HG02938 (cell line): ENCODE data around the gene CCL13.

Source experiments
- ATAC-seq: cut with Tn5 transposase; IDR thresholded peaks from one replicate; pipeline ENCODE4 v1.9.1; 2021; ENCODE audit warnings: mild to moderate bottlenecking, moderate library complexity; ENCODE audit not compliant: unreplicated experiment

CCL13 gene

DNA sequence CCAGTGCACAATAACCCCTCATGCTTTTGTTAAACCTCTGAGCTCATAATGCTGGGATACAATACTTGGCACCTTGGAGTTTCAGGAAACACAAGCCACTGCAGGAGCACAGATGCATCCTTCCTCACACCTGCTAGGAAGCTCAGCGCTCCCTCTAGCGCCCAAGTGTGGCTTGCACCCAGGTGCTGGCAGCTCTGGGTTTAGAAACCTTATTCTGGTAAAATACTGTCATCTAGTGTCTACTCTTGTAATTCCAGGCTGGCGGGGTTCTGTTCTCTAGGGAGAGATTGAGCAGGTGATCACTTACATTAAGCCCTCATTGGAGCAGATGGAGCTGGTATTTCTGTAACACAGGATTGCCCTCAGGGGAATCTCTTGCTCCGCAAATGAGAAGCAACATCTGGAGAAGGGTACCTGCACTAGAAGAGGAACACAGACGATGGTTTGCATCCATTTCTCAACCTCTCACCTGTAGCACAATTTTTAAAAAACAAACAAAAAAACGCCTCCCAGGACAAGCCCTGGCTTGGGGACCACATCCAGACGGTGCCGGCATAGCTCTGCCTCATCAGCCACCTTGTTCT lies 5.3 kb downstream of the CCL13 start:
- ATAC-seq, result peak; percentile 79

DNA sequence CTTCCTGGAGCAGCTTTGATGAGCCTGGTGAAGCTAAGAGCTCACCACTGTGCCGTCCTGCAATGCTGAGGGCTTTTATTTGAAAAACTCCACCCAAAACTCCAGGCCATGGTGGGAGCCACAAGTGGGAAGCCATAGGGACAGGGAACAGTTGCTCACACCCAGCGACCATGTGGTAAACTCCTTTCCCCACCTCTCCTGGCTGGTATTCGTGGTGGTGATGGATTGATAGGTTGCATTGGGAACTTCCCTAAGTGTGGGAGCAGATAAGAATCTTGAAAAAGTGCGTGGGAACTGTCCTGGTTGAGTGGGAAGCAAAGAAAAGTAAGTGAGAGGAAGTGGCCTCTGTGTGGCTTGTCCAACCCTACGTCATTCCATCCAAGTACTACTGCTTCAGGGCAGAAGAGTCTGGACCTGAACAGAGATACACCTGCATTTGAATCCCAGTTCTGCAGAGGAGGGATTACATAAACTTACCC lies 6.9 kb downstream of the CCL13 start, which contains the start of gene CCL1:
Gene CCL1 (minus strand): TSS at position 51 of the 479 bp plus-strand sequence. CDS start 72 bp downstream, outside the sequence.
- ATAC-seq, result no peak

DNA sequence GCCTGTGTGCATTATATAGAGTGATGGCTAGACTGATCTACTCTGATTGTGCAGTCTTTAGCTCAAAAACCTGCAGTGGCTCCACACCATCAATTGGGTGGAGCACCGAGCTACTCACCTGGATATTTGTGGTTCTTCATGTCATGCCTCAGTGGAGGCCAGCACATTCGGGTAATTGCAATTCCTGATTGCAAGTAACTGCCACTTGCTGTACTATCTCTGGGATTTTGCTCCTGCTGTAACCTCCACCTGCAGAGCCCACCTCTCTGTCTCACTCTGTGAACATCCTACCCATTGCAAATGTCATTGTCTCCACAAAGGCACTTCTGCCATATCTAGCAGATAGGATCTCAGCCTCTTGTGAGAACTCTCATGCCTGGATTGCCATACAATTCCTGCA lies 8.5 kb downstream of the CCL13 start:
- no peak for ATAC-seq

DNA sequence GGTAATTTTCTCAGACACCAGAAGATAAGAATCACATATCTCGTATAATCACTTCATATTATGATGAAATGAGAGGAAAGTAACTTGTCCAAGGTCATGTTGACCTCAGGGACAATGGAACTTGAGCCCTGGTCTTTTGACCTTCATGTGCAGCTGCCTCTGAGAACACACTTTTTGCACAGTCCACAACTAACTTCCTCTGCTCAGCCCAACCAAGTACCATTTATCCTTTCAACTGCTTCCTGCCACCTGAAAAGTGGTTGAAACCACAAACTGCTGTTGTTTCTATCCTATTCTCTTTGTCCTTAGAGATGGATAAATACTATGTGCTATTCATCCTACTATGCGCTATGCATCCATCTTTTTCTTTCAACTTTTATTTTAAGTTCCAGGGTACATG lies 9.1 kb downstream of the CCL13 start:
- ATAC-seq, result no peak

- no peak for ATAC-seq
Observed at GRCh38 chr17:34366010-34366409, 9.7 kb downstream of the CCL13 start.

- ATAC-seq, result no peak
Observed at GRCh38 chr17:34366529-34367107, 10.3 kb downstream of the CCL13 start.

GRCh38 chr17:34367486-34368195 lies 11.4 kb downstream of the CCL13 start:
- ATAC-seq, result no peak

DNA sequence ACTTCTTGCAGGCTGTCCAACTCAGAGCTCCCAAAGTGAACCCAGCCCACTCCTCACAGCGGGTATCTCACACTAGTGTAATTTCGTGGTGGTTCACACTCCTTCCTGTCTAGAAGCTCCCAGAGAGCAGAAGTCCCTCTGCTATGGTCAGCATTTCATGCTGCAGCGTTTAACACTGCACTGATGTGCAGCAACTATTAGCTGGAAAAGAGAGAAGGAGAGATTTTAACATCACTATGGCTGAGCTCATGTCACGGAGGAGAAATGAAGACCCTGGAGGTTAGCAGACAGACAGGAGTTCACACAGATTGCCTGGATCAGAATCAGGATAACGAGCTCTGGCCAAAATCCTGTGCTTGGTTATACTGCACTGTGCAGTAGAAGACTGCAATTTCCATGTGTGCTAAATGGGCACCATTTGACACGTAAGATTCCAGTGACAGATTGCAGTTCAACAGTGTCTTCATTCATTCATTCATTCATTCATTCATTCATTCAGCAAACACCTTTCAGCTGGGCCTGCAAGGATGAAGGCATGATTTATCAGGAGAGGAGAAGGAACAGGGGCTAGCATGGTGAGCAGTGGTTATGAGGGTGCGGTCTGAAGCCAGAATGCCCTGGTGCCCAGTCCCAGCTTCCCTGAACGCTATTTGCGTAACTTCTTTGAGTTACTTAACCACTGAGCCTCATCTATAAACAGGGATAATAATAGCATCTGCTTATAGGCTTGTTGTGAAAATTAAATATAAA lies 12.1 kb downstream of the CCL13 start:
- ATAC-seq, result no peak

- ATAC-seq, result no peak
Observed at GRCh38 chr17:34368946-34369500, 12.7 kb downstream of the CCL13 start.

- ATAC-seq, result no peak
Observed at GRCh38 chr17:34369571-34369970, 13.3 kb downstream of the CCL13 start.

DNA sequence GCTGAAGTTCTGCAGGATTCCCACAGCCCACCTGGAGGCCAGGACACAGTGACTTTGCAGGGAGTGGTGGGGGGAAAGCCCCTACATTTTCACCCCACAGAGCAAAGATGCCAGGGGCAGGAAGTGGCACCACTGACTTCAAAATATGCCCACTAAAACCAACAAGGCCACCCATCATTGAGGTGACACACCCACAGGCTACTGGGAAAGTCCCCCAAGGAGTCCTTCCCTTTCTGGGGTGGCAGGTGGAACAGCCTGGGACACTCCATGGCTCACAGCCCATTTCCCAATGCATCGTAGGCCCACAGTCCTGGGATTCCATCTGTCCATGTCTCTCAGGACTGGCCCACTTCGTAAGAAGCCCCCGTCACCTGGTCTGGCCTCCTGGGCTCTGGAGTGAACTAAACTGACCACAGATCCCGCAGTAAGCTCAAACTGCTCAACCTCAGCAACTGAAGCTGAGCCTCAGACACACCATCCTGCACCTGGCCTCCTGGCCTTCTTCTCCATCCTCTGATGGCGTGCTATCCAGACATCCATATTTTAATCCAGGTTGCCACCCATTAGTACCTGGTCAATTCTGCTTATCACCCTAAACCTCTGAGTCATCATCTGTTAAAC lies 14.2 kb downstream of the CCL13 start:
- ATAC-seq, result no peak

DNA sequence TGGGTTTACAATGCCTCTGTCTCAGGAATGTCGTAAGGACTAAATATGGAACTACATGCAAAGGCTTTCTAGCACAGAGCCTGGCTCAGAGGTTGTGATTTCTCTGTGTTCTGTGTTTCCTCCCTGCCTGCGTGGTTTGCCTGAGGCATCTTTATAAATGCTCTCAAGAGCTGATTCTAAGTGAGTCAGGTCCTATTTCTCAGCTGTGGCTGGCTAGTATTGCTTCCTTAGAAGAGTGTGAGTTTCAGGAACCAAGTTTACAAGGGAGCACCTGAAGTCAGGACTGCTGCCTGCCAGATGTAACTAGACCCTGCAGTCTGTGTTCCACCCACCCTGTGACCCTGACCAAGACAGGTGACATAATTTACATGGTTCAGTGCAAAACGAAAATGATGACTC lies 14.7 kb downstream of the CCL13 start:
- ATAC-seq, result no peak

GRCh38 chr17:34371405-34372100 lies 15.3 kb downstream of the CCL13 start:
- ATAC-seq, result no peak

DNA sequence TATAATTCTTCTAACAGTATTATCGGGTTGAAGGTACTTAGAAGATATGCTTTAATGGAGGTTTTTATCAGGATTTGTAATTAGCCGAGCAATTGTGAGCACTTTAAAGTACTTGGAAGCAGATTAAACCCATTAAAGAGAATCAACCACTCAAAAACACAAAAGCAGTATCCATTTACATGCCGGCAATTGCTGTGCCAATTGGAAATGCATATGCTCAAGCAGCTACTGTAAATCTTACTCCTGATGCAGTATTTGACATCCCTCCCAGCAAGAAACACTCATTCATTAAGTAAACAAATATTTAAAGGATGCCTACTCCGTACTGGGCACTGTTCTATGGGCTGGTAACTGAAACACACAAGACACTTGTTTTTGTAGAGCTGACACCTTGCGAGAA lies 18.2 kb downstream of the CCL13 start:
- ATAC-seq, result no peak

DNA sequence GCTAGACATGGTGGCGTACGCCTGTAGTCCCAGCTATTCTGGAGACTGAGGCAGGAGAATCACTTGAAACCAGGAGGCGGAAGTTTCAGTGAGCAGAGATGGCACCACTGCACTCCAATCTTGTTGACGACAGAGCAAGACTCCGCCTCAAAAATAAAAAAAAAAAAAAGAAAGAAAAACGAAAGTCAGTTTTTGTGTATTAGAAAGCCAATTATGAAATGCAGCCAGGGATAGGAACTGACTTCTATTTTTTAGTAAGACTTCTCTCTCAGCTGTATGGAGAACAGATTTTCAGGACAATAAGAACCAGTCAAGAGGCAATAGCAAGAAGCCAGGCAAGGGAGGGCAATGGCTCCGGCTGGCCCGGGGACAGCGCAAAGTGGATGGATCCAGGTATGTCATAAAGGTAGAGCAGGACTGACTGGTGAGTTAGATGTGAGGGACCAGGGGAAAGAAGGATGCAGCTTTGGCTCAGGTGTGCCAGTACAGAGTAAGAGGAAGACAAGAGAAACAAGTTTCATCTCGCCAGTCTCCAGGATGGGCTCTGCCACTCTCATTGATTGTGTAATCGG lies 19.2 kb downstream of the CCL13 start:
- no peak for ATAC-seq

- peak; percentile 49 for ATAC-seq
Observed at GRCh38 chr17:34377078-34377823, 21.0 kb downstream of the CCL13 start.

- peak; percentile 85 for ATAC-seq
Observed at GRCh38 chr17:34378664-34379101, 22.4 kb downstream of the CCL13 start.

DNA sequence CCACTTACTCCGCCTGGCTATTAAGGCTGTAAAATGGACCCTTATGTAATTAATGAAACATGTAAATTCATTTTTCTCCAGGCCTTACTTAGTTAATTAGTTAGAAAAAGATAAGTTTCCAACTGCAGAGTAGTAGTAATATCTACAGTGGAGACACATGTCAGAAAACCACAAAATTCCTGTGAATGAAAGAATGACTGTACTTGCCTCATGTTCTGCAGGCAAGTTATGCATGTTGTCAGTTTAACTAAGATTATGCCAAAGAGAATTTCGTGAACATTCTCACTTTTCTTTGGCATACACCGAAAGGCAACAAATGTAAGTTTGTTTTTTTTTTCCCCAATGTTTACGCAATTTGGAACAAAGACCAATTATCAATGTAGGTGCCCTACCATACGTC lies 23.6 kb downstream of the CCL13 start:
- ATAC-seq, result no peak

DNA sequence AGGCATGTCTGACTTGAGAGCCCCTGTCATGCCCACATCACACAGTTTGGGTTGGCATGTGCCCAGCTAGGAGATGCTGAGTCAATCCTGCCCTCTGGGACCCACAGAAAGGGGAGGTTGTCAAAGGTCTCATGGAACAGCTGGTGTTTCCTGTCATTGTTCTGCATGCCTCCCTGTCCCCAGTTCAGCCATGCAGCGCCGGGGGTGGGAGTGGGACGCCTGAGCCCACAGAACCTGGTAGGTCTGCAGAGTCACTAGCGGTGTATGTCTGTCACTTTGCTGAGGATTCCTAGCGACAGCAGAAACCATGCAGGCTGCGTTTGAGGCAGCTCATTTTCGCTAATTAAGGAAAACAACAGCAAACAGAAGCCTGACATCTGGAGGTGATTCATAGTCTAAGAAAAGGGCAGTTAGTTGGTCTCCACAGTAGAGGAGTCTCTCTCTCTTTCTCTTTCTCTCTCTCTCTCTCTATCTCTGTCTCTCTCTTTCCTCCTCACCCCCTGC lies 26.4 kb downstream of the CCL13 start:
- ATAC-seq, result no peak
